ENCODE measurements around the gene RLF. TPM values are rescaled to one million over a fixed set of nuclear protein-coding genes. Genes with fewer than 3 reads are reported as not detected.

RLF gene
- total and polyA plus RNA-seq, 9 of the 15 experiments (the other 6 are each of a cell fraction or from before 2014, with no cell fraction given): 3.6 to 35.0 (median 21.2) TPM

DNA sequence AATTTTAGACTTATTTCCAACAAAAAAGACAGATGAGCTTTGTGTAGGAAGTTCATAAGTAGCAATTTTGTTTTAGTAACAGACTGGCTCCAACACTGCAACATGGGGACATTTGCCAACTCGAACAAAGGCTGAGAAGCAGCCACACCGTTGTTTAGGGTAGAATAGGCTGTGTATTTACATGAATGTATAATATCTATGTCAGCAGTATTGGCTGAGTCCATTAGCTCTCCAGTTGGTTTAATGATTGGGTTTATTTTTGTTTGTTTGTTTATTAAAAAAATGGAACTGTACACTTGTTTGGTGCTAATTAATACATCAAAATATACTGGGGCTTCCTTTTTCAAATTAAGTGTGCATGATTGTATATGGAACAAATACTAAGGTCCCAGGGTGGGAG lies 79.2 kb downstream of the RLF start:
- in situ Hi-C loops (cut with MboI) (no loop called here), intact Hi-C loops (cut with micrococcal nuclease) (no loop called here)
- no peak for DNase-seq (ENCODE audit: extremely low read depth in 1 of 4, low spot score in 3 of 4)

More for the DNA sequence above, 79.2 kb downstream of the RLF start:
- ChIA-PET CTCF (ENCODE audit: low intra/inter-chr PET ratio) (no interaction called here), POLR2A (interaction anchor here (0.6 to 4.5 kb wide), 7 partner anchors 8 to 190 kb away, joined by 3 to 25 read pairs (median 6); partner anchors contain the start of gene ZMPSTE24)
- no peaks in the 10 kb centered on the region for H4K20me1 ChIP-seq (replicated peaks; ENCODE audit: control insufficient read depth, insufficient read depth, low read length)
- no peaks in the 10 kb centered on the region for H3K9me3 ChIP-seq (replicated peaks; ENCODE audit: control insufficient read depth, insufficient read depth, low read depth, low read length)
- no TSS peak for BruUV-seq (replicated peaks)
- no peaks in the 10 kb centered on the region for H3K27me3 ChIP-seq (ENCODE audit: control insufficient read depth in 2 of 2, insufficient read depth in 2 of 2, low read length in 2 of 2)
- H3K27ac ChIP-seq (ENCODE audit: extremely low read depth, low read depth, low read length): no peak overlapping the region
- H3K4me1 ChIP-seq (replicated peaks in 1 of 2; ENCODE audit: control insufficient read depth in 2 of 2, insufficient read depth in 2 of 2, low read length in 2 of 2): 0 out of 5 replicates have a peak, but pooled peaks cover 0 to 3% of the 10 kb centered on the region in 2 experiments
- ATAC-seq (no peak), FAIRE-seq (no peak)
- H3K4me2 ChIP-seq (ENCODE audit: insufficient read depth, low read length): no peak overlapping the region
- H3K36me3 ChIP-seq (ENCODE audit: control insufficient read depth, insufficient read depth, low read length): peaks cover 42% of the 10 kb centered on the region
- TF ChIP-seq MAFK (IDR thresholded peaks at IDR 0.05; ENCODE audit: low read length) (peak; percentile 43), ZNF316 (IDR thresholded peaks at IDR 0.05) (peak; percentile 70), MAFF (IDR thresholded peaks at IDR 0.05; ENCODE audit: low read length) (peak; percentile 39; the same call in 1 of the 2 replicates), C11orf30 (IDR thresholded peaks at IDR 0.05; ENCODE audit: low read depth) (peak; percentile 40), RBM14 (IDR thresholded peaks at IDR 0.05; ENCODE audit: borderline replicate concordance, insufficient read depth, low read depth, low read length) (no peak)
- TF ChIP-seq, protein P1, sequence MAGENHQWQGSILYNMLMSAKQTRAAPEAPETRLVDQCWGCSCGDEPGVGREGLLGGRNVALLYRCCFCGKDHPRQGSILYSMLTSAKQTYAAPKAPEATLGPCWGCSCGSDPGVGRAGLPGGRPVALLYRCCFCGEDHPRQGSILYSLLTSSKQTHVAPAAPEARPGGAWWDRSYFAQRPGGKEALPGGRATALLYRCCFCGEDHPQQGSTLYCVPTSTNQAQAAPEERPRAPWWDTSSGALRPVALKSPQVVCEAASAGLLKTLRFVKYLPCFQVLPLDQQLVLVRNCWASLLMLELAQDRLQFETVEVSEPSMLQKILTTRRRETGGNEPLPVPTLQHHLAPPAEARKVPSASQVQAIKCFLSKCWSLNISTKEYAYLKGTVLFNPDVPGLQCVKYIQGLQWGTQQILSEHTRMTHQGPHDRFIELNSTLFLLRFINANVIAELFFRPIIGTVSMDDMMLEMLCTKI (IDR thresholded peaks at IDR 0.05; ENCODE audit: partially characterized antibody): no peak
- TF ChIP-seq, protein P2, sequence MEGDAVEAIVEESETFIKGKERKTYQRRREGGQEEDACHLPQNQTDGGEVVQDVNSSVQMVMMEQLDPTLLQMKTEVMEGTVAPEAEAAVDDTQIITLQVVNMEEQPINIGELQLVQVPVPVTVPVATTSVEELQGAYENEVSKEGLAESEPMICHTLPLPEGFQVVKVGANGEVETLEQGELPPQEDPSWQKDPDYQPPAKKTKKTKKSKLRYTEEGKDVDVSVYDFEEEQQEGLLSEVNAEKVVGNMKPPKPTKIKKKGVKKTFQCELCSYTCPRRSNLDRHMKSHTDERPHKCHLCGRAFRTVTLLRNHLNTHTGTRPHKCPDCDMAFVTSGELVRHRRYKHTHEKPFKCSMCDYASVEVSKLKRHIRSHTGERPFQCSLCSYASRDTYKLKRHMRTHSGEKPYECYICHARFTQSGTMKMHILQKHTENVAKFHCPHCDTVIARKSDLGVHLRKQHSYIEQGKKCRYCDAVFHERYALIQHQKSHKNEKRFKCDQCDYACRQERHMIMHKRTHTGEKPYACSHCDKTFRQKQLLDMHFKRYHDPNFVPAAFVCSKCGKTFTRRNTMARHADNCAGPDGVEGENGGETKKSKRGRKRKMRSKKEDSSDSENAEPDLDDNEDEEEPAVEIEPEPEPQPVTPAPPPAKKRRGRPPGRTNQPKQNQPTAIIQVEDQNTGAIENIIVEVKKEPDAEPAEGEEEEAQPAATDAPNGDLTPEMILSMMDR (IDR thresholded peaks at IDR 0.05 in 2 of 3, conservative IDR thresholded peaks at IDR 0.05 in 1 of 3; ENCODE audit: insufficient read depth in 2 of 3, low read depth in 1 of 3, low read length in 3 of 3): no peak
- TF ChIP-seq, protein P3, sequence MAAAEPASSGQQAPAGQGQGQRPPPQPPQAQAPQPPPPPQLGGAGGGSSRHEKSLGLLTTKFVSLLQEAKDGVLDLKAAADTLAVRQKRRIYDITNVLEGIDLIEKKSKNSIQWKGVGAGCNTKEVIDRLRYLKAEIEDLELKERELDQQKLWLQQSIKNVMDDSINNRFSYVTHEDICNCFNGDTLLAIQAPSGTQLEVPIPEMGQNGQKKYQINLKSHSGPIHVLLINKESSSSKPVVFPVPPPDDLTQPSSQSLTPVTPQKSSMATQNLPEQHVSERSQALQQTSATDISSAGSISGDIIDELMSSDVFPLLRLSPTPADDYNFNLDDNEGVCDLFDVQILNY (CRISPR knock-in tag; IDR thresholded peaks at IDR 0.05): no peak
- TF ChIP-seq, protein P4, sequence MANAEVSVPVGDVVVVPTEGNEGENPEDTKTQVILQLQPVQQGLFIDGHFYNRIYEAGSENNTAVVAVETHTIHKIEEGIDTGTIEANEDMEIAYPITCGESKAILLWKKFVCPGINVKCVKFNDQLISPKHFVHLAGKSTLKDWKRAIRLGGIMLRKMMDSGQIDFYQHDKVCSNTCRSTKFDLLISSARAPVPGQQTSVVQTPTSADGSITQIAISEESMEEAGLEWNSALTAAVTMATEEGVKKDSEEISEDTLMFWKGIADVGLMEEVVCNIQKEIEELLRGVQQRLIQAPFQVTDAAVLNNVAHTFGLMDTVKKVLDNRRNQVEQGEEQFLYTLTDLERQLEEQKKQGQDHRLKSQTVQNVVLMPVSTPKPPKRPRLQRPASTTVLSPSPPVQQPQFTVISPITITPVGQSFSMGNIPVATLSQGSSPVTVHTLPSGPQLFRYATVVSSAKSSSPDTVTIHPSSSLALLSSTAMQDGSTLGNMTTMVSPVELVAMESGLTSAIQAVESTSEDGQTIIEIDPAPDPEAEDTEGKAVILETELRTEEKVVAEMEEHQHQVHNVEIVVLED (CRISPR knock-in tag; IDR thresholded peaks at IDR 0.05): no peak
- 90% methylated on average over 2 of the region's 2 CpGs for WGBS (ENCODE audit: insufficient coverage, low coverage, missing lambda C conversion rate)
- no peaks in the 10 kb centered on the region for H3K79me2 ChIP-seq (ENCODE audit: control insufficient read depth, insufficient read depth, low read length)
- no peak overlapping the region for H3K9ac ChIP-seq (ENCODE audit: insufficient read depth in 1 of 2, low read depth in 2 of 2, low read length in 2 of 2)
- no peaks in the 10 kb centered on the region for H3K9me1 ChIP-seq (ENCODE audit: control insufficient read depth, insufficient read depth, low read length)
- H2AFZ ChIP-seq (ENCODE audit: low read depth, low read length): no peak overlapping the region
- H3K4me3 ChIP-seq: no peak overlapping the region
